ENCODE results near the gene CHRNA9. TPM values are rescaled to one million over a fixed set of nuclear protein-coding genes. Genes with fewer than 3 reads are reported as not detected.

CHRNA9 gene
- polyA plus RNA-seq, 6 donors from 2014 or later: 0.25 TPM; not detected in 5

- peaks cover 5 to 25% (median 9%) of the 10 kb centered on the region in 3 donors for H3K27me3 Mint-ChIP-seq
- H3K4me3 Mint-ChIP-seq: no peak overlapping the region
Observed at GRCh38 chr4:40331101-40331745, 3.9 kb upstream of the CHRNA9 start.

DNA sequence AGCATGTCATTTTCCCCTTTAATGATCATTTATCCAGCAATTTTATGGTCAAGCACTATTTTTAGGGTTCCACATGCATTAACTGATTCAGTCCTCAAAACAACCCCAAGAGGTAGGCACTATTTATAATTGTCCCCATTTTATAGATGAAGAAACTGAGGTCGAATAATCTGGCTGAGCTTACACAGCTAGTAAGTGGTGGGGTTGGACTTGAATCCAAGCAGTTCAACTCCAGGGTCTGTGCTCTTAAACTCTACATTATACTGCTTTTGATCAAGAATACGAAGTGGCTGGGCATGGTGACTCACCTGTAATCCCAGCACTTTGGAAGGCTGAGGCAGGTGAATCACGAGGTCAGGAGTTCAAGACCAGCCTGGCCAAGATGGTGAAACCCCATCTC, 3.2 kb upstream of the CHRNA9 start:
- Mint-ChIP-seq H3K4me3 (no peak overlapping the region), H3K27me3 (peaks cover 5 to 25% (median 9%) of the 10 kb centered on the region in 3 donors), H3K9me3 (no peaks in the 10 kb centered on the region), H3K36me3 (no peaks in the 10 kb centered on the region), H3K27ac (no peak overlapping the region), H3K4me1 (no peaks in the 10 kb centered on the region)
- DNase-seq: no peak
- ATAC-seq (ENCODE audit: low read depth in 2 of 2): no peak

More at GRCh38 chr4:40331101-40331745, 3.9 kb upstream of the CHRNA9 start:
- H3K27ac Mint-ChIP-seq: no peak overlapping the region
- ATAC-seq (ENCODE audit: low read depth in 2 of 2) (no peak), DNase-seq (no peak)
- no peaks in the 10 kb centered on the region for H3K4me1 Mint-ChIP-seq
- H3K36me3 Mint-ChIP-seq: no peaks in the 10 kb centered on the region
- H3K9me3 Mint-ChIP-seq: no peaks in the 10 kb centered on the region

GRCh38 chr4:40333921-40334352, 1.2 kb upstream of the CHRNA9 start:
- Mint-ChIP-seq H3K27me3 (peaks cover 5 to 13% (median 5%) of the 10 kb centered on the region in 3 donors), H3K27ac (no peak overlapping the region), H3K36me3 (no peaks in the 10 kb centered on the region), H3K4me3 (no peak overlapping the region), H3K4me1 (no peaks in the 10 kb centered on the region), H3K9me3 (peaks cover 0 to 2% (median 0%) of the 10 kb centered on the region in 7 donors)
- DNase-seq (no peak), ATAC-seq (ENCODE audit: low read depth in 2 of 2) (no peak)

- Mint-ChIP-seq H3K4me3 (no peak overlapping the region), H3K27me3 (peaks cover 5 to 20% (median 5%) of the 10 kb centered on the region in 3 donors), H3K27ac (no peak overlapping the region), H3K4me1 (no peaks in the 10 kb centered on the region), H3K9me3 (peaks cover 0 to 2% (median 0%) of the 10 kb centered on the region in 7 donors), H3K36me3 (no peaks in the 10 kb centered on the region)
- DNase-seq (no peak), ATAC-seq (ENCODE audit: low read depth in 2 of 2) (no peak)
Observed at GRCh38 chr4:40335525-40335894, 377 bp downstream of the CHRNA9 start.

DNA sequence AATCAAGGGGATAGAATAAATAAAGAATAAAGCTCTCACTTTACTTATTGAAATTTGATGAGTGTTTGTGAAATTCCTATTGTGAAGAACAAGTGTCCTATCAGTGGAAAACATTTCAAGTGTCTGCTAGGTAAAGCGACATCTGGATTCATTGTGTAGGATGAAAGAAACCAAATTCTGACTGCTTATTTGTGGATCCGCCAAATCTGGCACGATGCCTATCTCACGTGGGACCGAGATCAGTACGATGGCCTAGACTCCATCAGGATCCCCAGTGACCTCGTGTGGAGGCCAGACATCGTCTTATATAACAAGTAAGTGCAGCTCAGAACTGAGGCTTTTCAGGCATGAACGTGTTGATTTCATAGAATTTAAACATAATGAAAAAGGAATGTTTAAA, 1.9 kb downstream of the CHRNA9 start:
- peaks cover 0 to 7% (median 0%) of the 10 kb centered on the region in 7 donors for H3K9me3 Mint-ChIP-seq
- DNase-seq: no peak
- no peak for ATAC-seq (ENCODE audit: low read depth in 2 of 2)
- peaks cover 0 to 1% of the 10 kb centered on the region in 2 donors for H3K36me3 Mint-ChIP-seq
- peaks cover 0 to 9% (median 5%) of the 10 kb centered on the region in 3 donors for H3K27me3 Mint-ChIP-seq
- no peak overlapping the region for H3K27ac Mint-ChIP-seq
- no peak overlapping the region for H3K4me3 Mint-ChIP-seq
- no peaks in the 10 kb centered on the region for H3K4me1 Mint-ChIP-seq

- Mint-ChIP-seq H3K9me3 (peaks cover 2 to 11% (median 3%) of the 10 kb centered on the region in 7 donors), H3K36me3 (peaks cover 0 to 6% of the 10 kb centered on the region in 2 donors), H3K4me1 (no peaks in the 10 kb centered on the region), H3K27me3 (peaks cover 2 to 13% (median 7%) of the 10 kb centered on the region in 3 donors), H3K4me3 (no peak overlapping the region), H3K27ac (peak overlapping the region in 1 of 6 donors; percentile 19)
- ATAC-seq (ENCODE audit: low read depth in 2 of 2) (no peak), DNase-seq (no peak)
Observed at GRCh38 chr4:40337523-40337922, 2.4 kb downstream of the CHRNA9 start.

DNA sequence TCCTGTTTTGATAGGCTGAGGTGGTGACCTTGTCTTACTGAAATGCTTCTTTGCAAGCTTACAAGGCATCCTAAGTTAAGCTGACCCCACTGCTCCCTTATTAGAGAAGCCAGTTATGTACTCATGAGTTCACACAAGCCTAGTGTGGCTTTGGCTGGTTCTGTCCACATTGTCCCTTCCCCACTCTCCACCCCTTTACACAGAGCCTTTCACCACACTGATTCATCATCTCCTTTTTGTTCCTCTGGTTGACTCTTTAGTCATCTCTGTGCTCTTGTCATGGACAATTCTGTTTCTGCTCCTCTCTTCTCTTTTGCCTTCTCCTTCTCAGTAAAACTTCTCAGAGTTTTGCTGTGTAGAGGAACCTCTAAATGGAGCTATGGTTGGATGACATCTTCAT, 4.9 kb downstream of the CHRNA9 start:
- peaks cover 5 to 25% (median 10%) of the 10 kb centered on the region in 7 donors for H3K9me3 Mint-ChIP-seq
- no peaks in the 10 kb centered on the region for H3K4me1 Mint-ChIP-seq
- H3K36me3 Mint-ChIP-seq: peaks cover 0 to 13% of the 10 kb centered on the region in 2 donors
- H3K27ac Mint-ChIP-seq: no peak overlapping the region
- ATAC-seq (ENCODE audit: low read depth in 2 of 2) (no peak), DNase-seq (no peak)
- no peak overlapping the region for H3K4me3 Mint-ChIP-seq
- H3K27me3 Mint-ChIP-seq: peaks cover 5 to 18% (median 6%) of the 10 kb centered on the region in 3 donors

- Mint-ChIP-seq H3K4me3 (no peak overlapping the region), H3K27ac (peak overlapping the region in 1 of 6 donors; percentile 28), H3K9me3 (peaks cover 3 to 15% (median 7%) of the 10 kb centered on the region in 7 donors), H3K27me3 (peaks cover 3 to 5% (median 4%) of the 10 kb centered on the region in 3 donors), H3K4me1 (no peaks in the 10 kb centered on the region), H3K36me3 (peaks cover 6 to 7% of the 10 kb centered on the region in 2 donors)
- no peak for DNase-seq
- ATAC-seq (ENCODE audit: low read depth in 2 of 2): no peak
Observed at GRCh38 chr4:40347472-40347871, 12.3 kb downstream of the CHRNA9 start.

- ATAC-seq (ENCODE audit: low read depth in 2 of 2) (no peak), DNase-seq (no peak)
- Mint-ChIP-seq H3K27me3 (no peaks in the 10 kb centered on the region), H3K4me1 (no peaks in the 10 kb centered on the region), H3K27ac (no peak overlapping the region), H3K4me3 (no peak overlapping the region), H3K36me3 (peaks cover 2 to 6% of the 10 kb centered on the region in 2 donors), H3K9me3 (peaks cover 0 to 10% (median 4%) of the 10 kb centered on the region in 7 donors)
Observed at GRCh38 chr4:40348000-40348399, 12.9 kb downstream of the CHRNA9 start.

- Mint-ChIP-seq H3K36me3 (peaks cover 0 to 6% of the 10 kb centered on the region in 2 donors), H3K27me3 (no peaks in the 10 kb centered on the region), H3K9me3 (no peaks in the 10 kb centered on the region), H3K4me3 (no peak overlapping the region), H3K4me1 (no peaks in the 10 kb centered on the region), H3K27ac (no peak overlapping the region)
- ATAC-seq (ENCODE audit: low read depth in 2 of 2) (no peak), DNase-seq (no peak)
Observed at GRCh38 chr4:40349561-40350198, 14.5 kb downstream of the CHRNA9 start.

DNA sequence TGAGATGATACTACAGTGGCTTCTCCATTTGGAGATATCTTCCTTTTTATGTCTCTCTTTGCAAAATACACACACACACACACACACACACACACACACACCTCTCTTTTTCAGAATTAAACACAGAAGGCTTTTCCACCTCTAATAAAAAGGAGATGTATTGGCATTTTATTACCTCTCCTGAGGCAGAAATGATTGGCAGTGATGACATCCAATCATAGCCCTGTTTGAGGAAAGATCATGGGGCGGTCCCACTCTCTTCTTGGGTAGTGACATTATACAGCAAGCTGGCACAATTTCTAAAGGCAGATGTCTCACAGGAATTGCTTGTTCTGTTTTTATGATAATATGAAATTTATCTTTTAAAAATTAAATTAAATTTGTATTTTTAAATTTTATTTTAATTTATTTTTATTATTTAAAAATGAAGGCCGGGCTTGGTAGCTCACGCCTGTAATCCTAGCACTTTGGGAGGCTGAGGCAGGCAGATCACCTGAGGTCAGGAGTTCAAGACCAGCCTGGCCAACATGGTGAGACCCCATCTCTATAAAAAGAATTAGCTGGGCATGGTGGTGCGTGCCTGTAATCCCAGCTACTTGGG, 15.6 kb downstream of the CHRNA9 start:
- Mint-ChIP-seq H3K36me3 (peaks cover 0 to 6% of the 10 kb centered on the region in 2 donors), H3K27ac (no peak overlapping the region), H3K9me3 (no peaks in the 10 kb centered on the region), H3K27me3 (no peaks in the 10 kb centered on the region), H3K4me1 (no peaks in the 10 kb centered on the region), H3K4me3 (no peak overlapping the region)
- ATAC-seq (ENCODE audit: low read depth in 2 of 2) (no peak), DNase-seq (no peak)

DNA sequence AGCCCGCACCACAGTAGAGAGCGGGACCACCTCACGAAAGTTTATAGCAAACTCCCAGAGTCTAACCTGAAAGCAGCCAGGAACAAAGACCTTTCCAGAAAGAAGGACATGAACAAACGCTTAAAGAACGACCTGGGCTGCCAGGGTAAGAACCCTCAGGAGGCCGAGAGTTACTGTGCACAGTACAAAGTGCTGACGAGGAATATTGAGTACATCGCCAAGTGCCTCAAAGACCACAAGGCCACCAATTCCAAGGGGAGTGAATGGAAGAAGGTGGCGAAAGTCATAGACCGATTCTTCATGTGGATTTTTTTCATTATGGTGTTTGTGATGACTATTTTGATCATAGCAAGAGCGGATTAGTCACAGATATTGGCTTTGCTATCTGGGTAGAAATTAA, 19.0 kb downstream of the CHRNA9 start:
- Mint-ChIP-seq H3K4me3 (no peak overlapping the region), H3K27me3 (no peaks in the 10 kb centered on the region), H3K27ac (no peak overlapping the region), H3K4me1 (no peaks in the 10 kb centered on the region), H3K9me3 (no peaks in the 10 kb centered on the region), H3K36me3 (no peaks in the 10 kb centered on the region)
- ATAC-seq (ENCODE audit: low read depth in 2 of 2) (no peak), DNase-seq (no peak)

DNA sequence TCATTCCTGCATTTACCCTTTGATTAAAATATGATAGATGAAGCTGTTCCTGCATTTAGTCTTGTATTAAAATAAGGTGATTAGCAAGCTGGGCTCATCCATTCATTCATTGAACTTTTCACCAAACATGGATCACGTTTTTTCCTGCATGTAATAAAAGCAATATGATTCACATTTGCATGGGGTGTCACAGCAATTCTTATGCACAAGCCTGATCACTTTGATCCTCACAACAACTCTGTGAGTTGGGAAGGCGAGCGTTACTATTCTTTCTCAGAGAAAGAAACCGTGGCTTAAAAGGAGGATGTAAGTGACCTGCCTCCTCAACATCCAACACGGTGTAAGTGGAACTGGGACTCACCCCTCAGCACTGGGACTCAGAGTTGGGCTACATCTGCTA, 20.0 kb downstream of the CHRNA9 start:
- no peak for ATAC-seq (ENCODE audit: low read depth in 2 of 2)
- H3K27me3 Mint-ChIP-seq: no peaks in the 10 kb centered on the region
- no peak for DNase-seq
- H3K36me3 Mint-ChIP-seq: peaks cover 0 to 2% of the 10 kb centered on the region in 2 donors
- no peaks in the 10 kb centered on the region for H3K4me1 Mint-ChIP-seq
- peak overlapping the region in 1 of 6 donors; percentile 8 for H3K27ac Mint-ChIP-seq
- H3K9me3 Mint-ChIP-seq: peaks cover 0 to 3% (median 0%) of the 10 kb centered on the region in 7 donors
- no peak overlapping the region for H3K4me3 Mint-ChIP-seq

DNA sequence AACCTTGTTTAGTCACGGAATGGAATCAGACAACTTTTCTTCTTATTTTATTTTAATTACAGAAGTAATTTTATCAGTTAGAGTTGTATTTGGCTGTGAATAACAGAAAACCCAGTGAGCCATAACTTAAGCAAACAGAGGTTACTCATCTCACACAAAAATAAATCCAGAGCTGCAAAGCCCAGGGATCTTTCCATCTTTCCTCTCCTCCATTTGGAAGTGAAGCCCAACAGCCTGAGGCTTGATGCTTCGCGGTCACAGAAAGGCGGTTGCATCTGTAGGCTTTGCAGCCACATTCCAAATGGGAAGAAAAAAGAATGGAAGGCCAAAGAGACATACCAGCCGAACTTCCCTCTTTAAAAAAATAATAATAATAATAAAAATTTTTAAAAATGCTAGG, 22.6 kb downstream of the CHRNA9 start:
- H3K36me3 Mint-ChIP-seq: peaks cover 0 to 9% of the 10 kb centered on the region in 2 donors
- H3K9me3 Mint-ChIP-seq: peaks cover 0 to 17% (median 5%) of the 10 kb centered on the region in 7 donors
- no peaks in the 10 kb centered on the region for H3K27me3 Mint-ChIP-seq
- DNase-seq (no peak), ATAC-seq (ENCODE audit: low read depth in 2 of 2) (no peak)
- H3K4me3 Mint-ChIP-seq: no peak overlapping the region
- no peaks in the 10 kb centered on the region for H3K4me1 Mint-ChIP-seq
- H3K27ac Mint-ChIP-seq: no peak overlapping the region
